ENCODE data around the gene SNAPC3.

DNA sequence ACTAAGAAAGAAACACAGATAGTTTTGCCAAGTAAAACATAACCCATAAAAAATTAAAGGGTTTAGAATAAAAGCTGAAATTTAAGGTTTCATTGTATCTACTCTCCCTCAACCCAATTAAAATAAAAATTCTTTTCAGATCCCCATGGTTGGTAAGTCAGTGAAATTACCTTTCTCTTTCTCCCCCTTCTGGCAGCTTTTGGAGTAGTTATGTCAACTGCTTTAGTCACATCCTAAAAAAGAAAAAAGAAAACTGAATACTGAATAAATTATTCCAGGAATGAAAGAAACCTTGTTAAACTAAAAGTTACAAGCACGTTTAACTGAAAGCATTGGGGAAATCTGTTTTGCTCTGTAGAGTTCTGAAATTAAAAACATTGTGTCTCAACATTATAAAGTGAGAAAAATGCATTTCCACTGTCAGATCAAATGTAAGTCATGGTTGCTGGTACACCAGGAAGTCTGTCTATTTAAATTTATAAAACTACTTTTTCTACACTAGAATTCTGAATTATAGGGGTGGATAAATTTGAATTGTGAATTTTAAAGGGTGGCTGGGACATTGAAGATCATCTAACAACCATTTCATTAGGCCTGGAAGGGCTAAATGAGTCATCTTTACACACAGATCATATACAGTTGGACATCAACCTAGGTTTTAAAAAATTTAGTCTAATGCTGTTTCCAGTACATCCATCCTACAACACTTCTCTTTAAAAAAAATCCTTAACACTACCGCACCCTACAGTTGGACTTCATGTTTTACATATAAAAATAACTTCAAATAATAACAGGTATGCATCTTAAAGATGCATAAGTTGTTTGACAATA is 63.4 kb downstream of the SNAPC3 start:
- TF ChIP-seq CTCF (IDR thresholded peaks at IDR 0.05; ENCODE audit: low read depth, low read length) (peak; percentile 51), EZH2phosphoT487 (IDR thresholded peaks at IDR 0.05; ENCODE audit: low read depth) (no peak)

Measured in OCI-LY3 (cell line).